Activated CD8-positive, alpha-beta T cell treated with anti-CD3 and anti-CD28 coated beads for 36 hours (primary cell): ENCODE measurements around the gene CFLAR. TPM values are rescaled to one million over a fixed set of nuclear protein-coding genes. Genes with fewer than 3 reads are reported as not detected.
"Not testable (repeated sequence)": the region's sequence is repeated elsewhere in the genome, so short reads cannot be mapped to it uniquely, and the experiment has no call there.

Experiments used
- ATAC-seq: fragments of 200-7000 bp; cut with Tn5 transposase; one replicate; pipeline ENCODE4 v1.10.0; 2021; ENCODE audit warnings: mild to moderate bottlenecking, moderate library complexity
- CTCF ChIA-PET: fragments of 350-600 bp; sonication (Branson Sonifier 250); formaldehyde crosslinking; loops from one replicate; lab custom pipeline; 2021; ENCODE audit warnings: antibody characterized with exemption; lab: Charles Lee
- POLR2A ChIA-PET: fragments of 350-600 bp; sonication (Branson Sonifier 250); formaldehyde crosslinking; loops from one replicate; lab custom pipeline; 2021; ENCODE audit warnings: antibody characterized with exemption; lab: Charles Lee
- DNase-seq: peaks from one replicate; pipeline ENCODE4 v3.0.0-alpha.2; 2020
- H3K27ac Mint-ChIP-seq: one replicate; pipeline ENCODE4 v1.8.0; 2021; ENCODE audit warnings: mild to moderate bottlenecking, mixed read lengths
- H3K27me3 Mint-ChIP-seq: one replicate; pipeline ENCODE4 v1.8.0; 2021; ENCODE audit warnings: mixed read lengths
- H3K36me3 Mint-ChIP-seq: one replicate; pipeline ENCODE4 v1.8.0; 2021; ENCODE audit warnings: low read depth, mixed read lengths
- H3K4me1 Mint-ChIP-seq: one replicate; pipeline ENCODE4 v1.8.0; 2021; ENCODE audit warnings: low read depth, mixed read lengths
- H3K4me3 Mint-ChIP-seq: one replicate; pipeline ENCODE4 v1.8.0; 2021; ENCODE audit warnings: mild to moderate bottlenecking, moderate library complexity, mixed read lengths
- H3K9me3 Mint-ChIP-seq: one replicate; pipeline ENCODE4 v1.8.0; 2021; ENCODE audit warnings: mixed read lengths
- intact Hi-C: fragments of 100-400 bp; cut with micrococcal nuclease; formaldehyde crosslinking; loops from one replicate; pipeline ENCODE4 v1.10.0; 2022
- total RNA-seq, 2 experiments: library from RNA; stranded (reverse); gene quantifications; one replicate each; pipeline ENCODE4 v1.2.3, GENCODE V29; 2021
- TF ChIP-seq, protein P1 (sequence below): fragments of 200-600 bp; IDR thresholded peaks from one replicate; pipeline ENCODE4 v1.8.0; 2022; ENCODE audit warnings: antibody characterized with exemption, mild to moderate bottlenecking

Gene CFLAR
- total RNA-seq, 2 experiments from 2014 or later = 222 to 229 TPM

DNA sequence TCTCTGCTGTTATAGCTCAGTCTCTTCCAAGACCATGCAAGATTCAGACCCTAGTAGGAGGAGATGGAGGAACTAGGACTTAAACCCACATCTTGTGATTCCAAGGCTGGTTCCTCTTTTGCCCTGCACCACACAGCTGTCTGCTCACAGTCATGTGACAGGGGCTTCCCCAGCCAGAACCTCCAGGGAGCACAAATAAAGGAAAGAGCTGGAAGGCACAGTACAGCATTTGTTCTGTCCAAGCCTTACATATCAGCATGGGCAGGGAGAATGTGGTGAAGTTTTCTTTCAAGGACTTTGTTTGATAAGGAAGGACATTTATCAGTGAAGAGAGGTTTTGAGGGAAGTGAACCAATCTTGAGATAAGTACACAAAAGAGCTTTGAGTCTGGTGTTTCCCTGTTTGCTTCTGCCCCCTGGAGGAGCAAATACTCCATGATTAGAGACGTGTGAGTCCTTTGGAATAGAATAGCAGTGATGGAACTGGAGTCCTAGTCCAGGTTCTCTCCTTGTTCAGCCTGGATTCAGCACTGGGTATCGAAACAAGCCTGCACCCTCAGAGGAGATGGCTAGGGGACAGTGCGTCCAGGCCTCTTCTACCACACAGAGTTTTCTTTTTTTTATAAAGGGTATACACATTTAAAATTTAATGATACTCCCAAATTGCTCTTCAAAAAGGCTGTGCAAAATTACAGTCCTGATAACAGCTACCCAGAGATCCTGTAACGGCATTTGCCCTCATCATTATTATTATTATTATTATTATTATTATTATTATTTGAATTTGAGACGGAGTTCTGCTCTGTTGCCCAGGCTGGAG is 42.4 kb downstream of the CFLAR start:
- TF ChIP-seq, protein P1, sequence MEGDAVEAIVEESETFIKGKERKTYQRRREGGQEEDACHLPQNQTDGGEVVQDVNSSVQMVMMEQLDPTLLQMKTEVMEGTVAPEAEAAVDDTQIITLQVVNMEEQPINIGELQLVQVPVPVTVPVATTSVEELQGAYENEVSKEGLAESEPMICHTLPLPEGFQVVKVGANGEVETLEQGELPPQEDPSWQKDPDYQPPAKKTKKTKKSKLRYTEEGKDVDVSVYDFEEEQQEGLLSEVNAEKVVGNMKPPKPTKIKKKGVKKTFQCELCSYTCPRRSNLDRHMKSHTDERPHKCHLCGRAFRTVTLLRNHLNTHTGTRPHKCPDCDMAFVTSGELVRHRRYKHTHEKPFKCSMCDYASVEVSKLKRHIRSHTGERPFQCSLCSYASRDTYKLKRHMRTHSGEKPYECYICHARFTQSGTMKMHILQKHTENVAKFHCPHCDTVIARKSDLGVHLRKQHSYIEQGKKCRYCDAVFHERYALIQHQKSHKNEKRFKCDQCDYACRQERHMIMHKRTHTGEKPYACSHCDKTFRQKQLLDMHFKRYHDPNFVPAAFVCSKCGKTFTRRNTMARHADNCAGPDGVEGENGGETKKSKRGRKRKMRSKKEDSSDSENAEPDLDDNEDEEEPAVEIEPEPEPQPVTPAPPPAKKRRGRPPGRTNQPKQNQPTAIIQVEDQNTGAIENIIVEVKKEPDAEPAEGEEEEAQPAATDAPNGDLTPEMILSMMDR = peak; percentile 65
- DNase-seq (peak; percentile 64), ATAC-seq (peak; percentile 81)
- no peaks in the 10 kb centered on the region for H3K27me3 Mint-ChIP-seq
- no peak overlapping the region for H3K4me3 Mint-ChIP-seq
- ChIA-PET POLR2A (interaction anchor here (0.7 to 2.2 kb wide), 7 partner anchors 10 to 181 kb away, joined by 3 to 14 read pairs (median 4); partner anchors contain the start of gene CFLAR), CTCF (interaction anchor here (0.8 to 4.2 kb wide), 28 partner anchors 8 to 288 kb away, joined by 3 to 27 read pairs (median 6); partner anchors contain the start of genes CFLAR, HYCC2, NDUFB3 and ORC2)
- no peaks in the 10 kb centered on the region for H3K9me3 Mint-ChIP-seq
- peaks cover 24% of the 10 kb centered on the region for H3K4me1 Mint-ChIP-seq
- intact Hi-C loops = no loop called here
- peaks cover 69% of the 10 kb centered on the region for H3K36me3 Mint-ChIP-seq
- H3K27ac Mint-ChIP-seq = peak overlapping the region; percentile 85

DNA sequence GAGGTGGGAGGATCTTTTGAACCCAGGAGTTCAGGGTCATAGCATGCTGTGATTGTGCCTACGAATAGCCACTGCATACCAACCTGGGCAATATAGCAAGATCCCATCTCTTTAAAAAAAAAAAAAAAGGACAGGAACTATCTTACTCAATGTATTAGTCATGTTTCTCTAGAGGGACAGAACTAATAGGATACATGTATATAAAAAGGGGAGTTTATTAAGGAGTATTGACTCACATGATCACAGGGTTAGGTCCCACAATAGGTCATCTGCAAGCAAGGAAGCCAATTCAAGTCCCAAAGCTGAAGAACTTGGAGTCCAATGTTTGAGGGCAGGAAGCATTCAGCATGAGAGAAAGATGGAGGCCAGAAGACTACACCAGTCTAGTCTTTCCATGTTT is 48.2 kb downstream of the CFLAR start:
- TF ChIP-seq, protein P1 = no peak
- Mint-ChIP-seq H3K4me3 (no peak overlapping the region), H3K27ac (no peak overlapping the region), H3K4me1 (peaks cover 8% of the 10 kb centered on the region), H3K9me3 (peaks cover 13% of the 10 kb centered on the region), H3K36me3 (peaks cover 72% of the 10 kb centered on the region), H3K27me3 (no peaks in the 10 kb centered on the region)
- no peak for ATAC-seq
- no peak for DNase-seq
- intact Hi-C loops = no loop called here
- POLR2A ChIA-PET = interaction anchor here (1.5 kb wide), 1 partner anchor 32 kb away, joined by 4 read pairs; no protein-coding TSS in a partner anchor
- CTCF ChIA-PET = interaction anchor here (1.9 kb wide), 1 partner anchor 68 kb away, joined by 6 read pairs; no protein-coding TSS in a partner anchor

DNA sequence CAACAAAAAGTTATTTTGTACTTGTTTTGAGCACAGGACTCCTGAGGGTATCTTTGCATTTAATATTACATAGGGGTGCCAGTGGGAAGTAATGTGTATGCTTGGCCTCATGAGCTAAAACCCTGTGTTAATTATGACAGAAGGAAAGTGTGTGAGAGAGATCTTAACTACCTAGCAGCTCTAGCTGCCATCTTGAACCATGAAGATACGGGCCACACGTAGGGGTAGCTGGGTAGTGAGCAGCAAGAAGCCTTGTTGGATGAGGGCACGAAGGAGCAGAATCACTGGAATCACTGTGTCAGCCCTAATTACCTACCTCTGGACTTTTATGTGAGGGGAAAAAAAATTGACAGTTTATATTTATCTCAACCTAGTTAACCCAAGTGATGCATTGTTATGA is 51.6 kb downstream of the CFLAR start:
- POLR2A ChIA-PET = interaction anchor here (1.8 kb wide), 1 partner anchor 10 kb away, joined by 5 read pairs; no protein-coding TSS in a partner anchor
- H3K4me3 Mint-ChIP-seq = no peak overlapping the region
- CTCF ChIA-PET = interaction anchor here (0.8 to 1.1 kb wide), 2 partner anchors 10 to 65 kb away, joined by 4 to 5 read pairs; no protein-coding TSS in a partner anchor

GRCh38 chr2:201168496-201168895 is 52.5 kb downstream of the CFLAR start:
- intact Hi-C loops, H3K27me3 Mint-ChIP-seq, H3K27ac Mint-ChIP-seq, DNase-seq, ATAC-seq, H3K4me1 Mint-ChIP-seq, H3K4me3 Mint-ChIP-seq: not testable (repeated sequence)
- peaks cover 16% of the 10 kb centered on the region for H3K9me3 Mint-ChIP-seq
- CTCF ChIA-PET = interaction anchor here (0.7 to 1.4 kb wide), 2 partner anchors 9 to 14 kb away, joined by 4 to 5 read pairs; no protein-coding TSS in a partner anchor
- peaks cover 42% of the 10 kb centered on the region for H3K36me3 Mint-ChIP-seq
- POLR2A ChIA-PET = interaction anchor here (0.7 to 1.8 kb wide), 2 partner anchors 9 to 11 kb away, joined by 4 to 5 read pairs; no protein-coding TSS in a partner anchor

More for the DNA sequence above, 51.6 kb downstream of the CFLAR start:
- DNase-seq (no peak), ATAC-seq (no peak)
- TF ChIP-seq, protein P1 = no peak
- no peaks in the 10 kb centered on the region for H3K27me3 Mint-ChIP-seq
- H3K4me1 Mint-ChIP-seq = peaks cover 4% of the 10 kb centered on the region
- H3K27ac Mint-ChIP-seq = no peak overlapping the region
- H3K36me3 Mint-ChIP-seq = peaks cover 50% of the 10 kb centered on the region
- intact Hi-C loops = no loop called here
- H3K9me3 Mint-ChIP-seq = peaks cover 16% of the 10 kb centered on the region

DNA sequence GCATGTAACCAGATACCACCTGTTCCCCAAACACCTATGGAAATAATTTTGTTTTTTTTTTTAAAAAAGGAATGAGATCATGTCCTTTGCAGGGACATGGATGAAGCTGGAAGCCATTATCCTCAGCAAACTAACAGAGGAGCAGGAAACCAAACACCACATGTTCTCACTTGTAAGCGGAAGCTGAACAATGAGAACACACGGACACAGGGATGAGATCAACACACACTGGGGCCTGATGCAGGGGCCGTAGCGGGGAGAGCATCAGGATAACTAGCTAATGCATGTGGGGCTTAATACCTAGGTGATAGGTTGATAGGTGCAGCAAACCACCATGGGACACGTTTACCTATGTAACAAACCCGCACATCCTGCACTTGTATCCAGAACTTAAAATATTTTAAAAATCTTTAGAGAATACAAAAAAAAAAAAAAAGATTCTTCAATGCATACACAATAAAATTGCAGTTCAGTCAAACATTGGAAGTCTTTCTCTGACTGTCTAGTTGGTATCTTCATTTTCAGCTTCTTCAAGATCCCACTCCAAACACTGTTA is 55.4 kb downstream of the CFLAR start:
- Mint-ChIP-seq H3K27ac (no peak overlapping the region), H3K9me3 (peaks cover 16% of the 10 kb centered on the region), H3K27me3 (no peaks in the 10 kb centered on the region), H3K36me3 (peaks cover 19% of the 10 kb centered on the region), H3K4me3 (no peak overlapping the region), H3K4me1 (peaks cover 5% of the 10 kb centered on the region)
- POLR2A ChIA-PET = interaction anchor here (1.3 kb wide), 1 partner anchor 62 kb away, joined by 3 read pairs; no protein-coding TSS in a partner anchor
- intact Hi-C loops = no loop called here
- ATAC-seq (no peak), DNase-seq (no peak)
- CTCF ChIA-PET = interaction anchor here (1.0 to 2.5 kb wide), 3 partner anchors 13 to 270 kb away, joined by 3 to 6 read pairs (median 5); no protein-coding TSS in a partner anchor
- TF ChIP-seq, protein P1 = no peak
